CD4-positive, alpha-beta T cell treated with Interleukin-6 at 100 ng/mL for 8 hours (primary cell): ENCODE data around the gene ALDH3A2.
"Not testable (repeated sequence)": the region's sequence is repeated elsewhere in the genome, so short reads cannot be mapped to it uniquely, and the experiment has no call there.

Source experiments
- DNase-seq: peaks from one replicate; pipeline ENCODE4 v3.0.0-alpha.2; 2020; ENCODE audit warnings: mixed read lengths, low spot score

The ALDH3A2 gene

GRCh38 chr17:19650826-19651225, 2.3 kb downstream of the ALDH3A2 start:
- no peak for DNase-seq

- no peak for DNase-seq
These were observed 3.1 kb downstream of the ALDH3A2 start for GRCh38 chr17:19651451-19652238.

- DNase-seq: no peak
These were observed 4.0 kb downstream of the ALDH3A2 start for GRCh38 chr17:19652595-19652994.

GRCh38 chr17:19654342-19654886, 5.9 kb downstream of the ALDH3A2 start:
- DNase-seq: no peak

GRCh38 chr17:19654896-19655295, 6.3 kb downstream of the ALDH3A2 start:
- no peak for DNase-seq

GRCh38 chr17:19656336-19656735, 7.8 kb downstream of the ALDH3A2 start:
- no peak for DNase-seq

GRCh38 chr17:19656851-19657581, 8.5 kb downstream of the ALDH3A2 start:
- DNase-seq: no peak

- no peak for DNase-seq
These were observed 11.0 kb downstream of the ALDH3A2 start for GRCh38 chr17:19659366-19660177.

- DNase-seq: no peak
These were observed 11.8 kb downstream of the ALDH3A2 start for GRCh38 chr17:19660219-19660870.

- no peak for DNase-seq
These were observed 12.6 kb downstream of the ALDH3A2 start for GRCh38 chr17:19661121-19661520.

- DNase-seq: no peak
These were observed 14.5 kb downstream of the ALDH3A2 start for GRCh38 chr17:19663097-19663496.

- no peak for DNase-seq
These were observed 15.7 kb downstream of the ALDH3A2 start for GRCh38 chr17:19664136-19664820.

- DNase-seq: no peak
These were observed 16.2 kb downstream of the ALDH3A2 start for GRCh38 chr17:19664821-19665181.

- not testable (repeated sequence) for DNase-seq
These were observed 21.1 kb downstream of the ALDH3A2 start for GRCh38 chr17:19669680-19670079.

GRCh38 chr17:19670908-19671307, 22.4 kb downstream of the ALDH3A2 start:
- DNase-seq: no peak

- no peak for DNase-seq
These were observed 22.9 kb downstream of the ALDH3A2 start for GRCh38 chr17:19671433-19671832.

- DNase-seq: no peak
These were observed 23.6 kb downstream of the ALDH3A2 start for GRCh38 chr17:19672009-19672750.

GRCh38 chr17:19673623-19674022, 25.1 kb downstream of the ALDH3A2 start:
- no peak for DNase-seq

GRCh38 chr17:19676896-19677295, 28.3 kb downstream of the ALDH3A2 start:
- DNase-seq: no peak

GRCh38 chr17:19677736-19678379, 29.3 kb downstream of the ALDH3A2 start:
- no peak for DNase-seq
